ENCODE data around the gene EYA2. TPM values are rescaled to one million over a fixed set of nuclear protein-coding genes. Genes with fewer than 3 reads are reported as not detected.

The EYA2 gene
- total RNA-seq, 2 donors from 2014 or later, result 3.5 to 3.8 TPM

DNA sequence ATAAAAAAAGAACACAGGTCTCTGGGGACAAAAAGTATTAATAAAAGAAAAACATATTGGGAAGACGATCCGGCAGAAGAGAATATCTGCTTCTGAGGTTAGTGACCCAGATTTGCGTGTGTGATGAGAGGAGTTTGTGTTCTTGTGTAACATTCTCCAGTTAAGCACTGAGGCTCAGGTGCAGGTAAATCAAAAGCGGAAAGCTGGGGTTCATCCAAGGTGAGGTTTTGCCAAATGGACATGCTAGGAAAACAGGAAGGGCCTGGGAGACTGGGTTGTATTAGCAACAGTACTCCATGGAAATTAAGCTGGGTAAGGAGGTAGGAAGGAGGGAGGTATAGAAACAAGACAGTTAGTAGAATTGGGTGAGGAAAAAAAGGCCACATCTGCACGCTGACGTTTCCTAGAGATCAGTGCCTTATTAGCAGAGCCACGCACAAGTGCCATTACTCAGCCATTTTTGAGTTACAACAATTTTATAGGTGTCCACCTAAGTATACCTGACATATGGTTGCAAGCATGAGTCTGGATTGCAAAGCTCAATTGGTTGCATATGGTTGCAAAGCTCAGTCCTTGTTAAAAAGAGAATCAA is 322.3 kb downstream of the EYA2 start:
- Histone ChIP-seq H3K9me3 (no peaks in the 10 kb centered on the region), H3K4me1 (ENCODE audit: control insufficient read depth in 1 of 2, low read depth in 2 of 2) (peaks cover 0 to 3% of the 10 kb centered on the region in 2 donors), H3K27ac (no peak overlapping the region), H3K36me3 (peaks cover 25% of the 10 kb centered on the region), H3K27me3 (replicated peaks; ENCODE audit: insufficient read depth) (no peaks in the 10 kb centered on the region), H3K4me3 (no peak overlapping the region)
- DNase-seq (ENCODE audit: low spot score), result no peak
- TF ChIP-seq CTCF (IDR thresholded peaks at IDR 0.05), result no peak
- ATAC-seq (ENCODE audit: insufficient number of reproducible peaks, low FRiP score, low read depth), result no peak

GRCh38 chr20:47217482-47218446 is 323.1 kb downstream of the EYA2 start:
- Histone ChIP-seq H3K27ac (no peak overlapping the region), H3K4me1 (ENCODE audit: control insufficient read depth in 1 of 2, low read depth in 2 of 2) (peaks cover 0 to 3% of the 10 kb centered on the region in 2 donors), H3K4me3 (no peak overlapping the region), H3K9me3 (no peaks in the 10 kb centered on the region), H3K27me3 (replicated peaks; ENCODE audit: insufficient read depth) (no peaks in the 10 kb centered on the region), H3K36me3 (peaks cover 17% of the 10 kb centered on the region)
- DNase-seq (ENCODE audit: low spot score) (no peak), ATAC-seq (ENCODE audit: insufficient number of reproducible peaks, low FRiP score, low read depth) (no peak)
- no peak for TF ChIP-seq CTCF (IDR thresholded peaks at IDR 0.05)

GRCh38 chr20:47220161-47220582 is 325.5 kb downstream of the EYA2 start:
- Histone ChIP-seq H3K27ac (no peak overlapping the region), H3K36me3 (peaks cover 6% of the 10 kb centered on the region), H3K9me3 (no peaks in the 10 kb centered on the region), H3K27me3 (replicated peaks; ENCODE audit: insufficient read depth) (no peaks in the 10 kb centered on the region), H3K4me1 (ENCODE audit: control insufficient read depth in 1 of 2, low read depth in 2 of 2) (peaks cover 0 to 3% of the 10 kb centered on the region in 2 donors), H3K4me3 (no peak overlapping the region)
- ATAC-seq (ENCODE audit: insufficient number of reproducible peaks, low FRiP score, low read depth), result no peak
- peak; percentile 37 for TF ChIP-seq CTCF (IDR thresholded peaks at IDR 0.05)
- no peak for DNase-seq (ENCODE audit: low spot score)

DNA sequence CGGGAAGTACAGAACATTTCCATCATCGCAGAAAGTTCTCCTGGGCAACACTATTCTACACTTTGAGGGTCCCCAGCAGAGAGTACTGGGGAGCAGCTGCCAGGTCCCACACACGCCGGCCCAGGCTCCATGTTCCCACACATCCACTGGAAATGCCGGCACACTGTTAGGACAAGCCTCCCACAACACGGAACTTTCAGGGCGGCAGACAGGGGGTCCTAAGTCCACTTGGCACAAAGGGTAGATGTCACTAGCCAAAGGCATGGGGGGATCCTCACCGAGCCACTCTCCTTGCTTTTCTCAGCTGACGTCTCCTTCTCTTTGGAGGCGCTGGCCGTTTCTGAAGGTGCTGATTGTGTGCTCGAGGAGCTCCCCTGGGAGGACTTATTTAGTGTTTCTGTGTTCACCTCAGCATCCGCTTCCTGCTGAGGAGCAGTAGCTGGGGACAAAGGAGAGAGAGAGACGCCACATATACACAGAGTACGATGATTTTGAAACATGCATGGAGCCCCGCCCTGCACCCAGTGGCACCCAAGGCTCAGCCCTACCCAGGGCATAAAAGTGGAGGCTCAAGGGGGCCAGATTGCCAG is 326.5 kb downstream of the EYA2 start:
- no peaks in the 10 kb centered on the region for H3K9me3 ChIP-seq
- no peak for ATAC-seq (ENCODE audit: insufficient number of reproducible peaks, low FRiP score, low read depth)
- DNase-seq (ENCODE audit: low spot score), result no peak
- H3K27ac ChIP-seq, result no peak overlapping the region
- peaks cover 0 to 3% of the 10 kb centered on the region in 2 donors for H3K4me1 ChIP-seq (ENCODE audit: control insufficient read depth in 1 of 2, low read depth in 2 of 2)
- no peak overlapping the region for H3K4me3 ChIP-seq
- H3K36me3 ChIP-seq, result peaks cover 6% of the 10 kb centered on the region
- H3K27me3 ChIP-seq (replicated peaks; ENCODE audit: insufficient read depth), result no peaks in the 10 kb centered on the region
- TF ChIP-seq CTCF (IDR thresholded peaks at IDR 0.05), result no peak

Measured in thoracic aorta (tissue), 2 donors.